Peyer's patch (tissue), 4 donors: Measurements from ENCODE around the gene TM4SF18.

Source experiments
- POLR2A ChIP-seq, 2 donors: fragments of 450-650 bp; IDR thresholded peaks; one replicate each; pipeline ENCODE4 v1.5.1; 2017; ENCODE audit warnings: antibody characterized with exemption in 2 of 2, mild to moderate bottlenecking in 2 of 2, moderate library complexity in 2 of 2
- TF ChIP-seq, protein P1 (sequence below), 6 experiments: fragments of 450-650 bp in 4 of 6; fragments of 200-600 bp in 2 of 6; sonication (generic) in 1 of 6; IDR thresholded peaks; one replicate each; pipeline ENCODE4 v1.5.1; 2017 to 2019; ENCODE audit warnings: antibody characterized with exemption in 6 of 6, mild to moderate bottlenecking in 3 of 6, moderate library complexity in 1 of 6

DNA sequence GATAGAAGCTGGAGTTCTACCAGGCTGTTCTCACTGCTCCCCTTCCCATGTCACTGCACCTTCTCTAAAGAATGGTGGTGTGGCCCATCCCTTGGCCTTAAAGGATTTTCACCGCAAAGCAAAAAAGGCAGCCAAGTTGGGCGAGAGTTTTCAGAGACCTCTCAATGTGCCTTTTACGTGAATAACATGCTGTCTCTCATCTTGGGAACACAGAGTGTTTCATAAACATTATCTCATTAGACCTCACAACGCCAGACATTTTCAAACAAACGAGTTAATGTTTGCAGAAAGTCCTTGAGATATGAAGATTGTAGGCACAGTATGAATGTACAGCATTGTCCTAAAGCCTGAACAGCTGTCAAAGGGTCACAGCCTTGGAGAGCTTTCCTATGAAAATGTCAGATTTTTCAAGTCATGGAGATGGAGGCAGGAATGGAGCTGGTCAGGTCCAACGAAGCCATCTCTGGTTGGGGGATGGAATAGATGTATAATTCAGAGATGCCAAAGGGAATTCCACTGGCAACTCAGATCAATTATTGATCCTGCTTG, 22.7 kb upstream of the TM4SF18 start:
- TF ChIP-seq, protein P1, sequence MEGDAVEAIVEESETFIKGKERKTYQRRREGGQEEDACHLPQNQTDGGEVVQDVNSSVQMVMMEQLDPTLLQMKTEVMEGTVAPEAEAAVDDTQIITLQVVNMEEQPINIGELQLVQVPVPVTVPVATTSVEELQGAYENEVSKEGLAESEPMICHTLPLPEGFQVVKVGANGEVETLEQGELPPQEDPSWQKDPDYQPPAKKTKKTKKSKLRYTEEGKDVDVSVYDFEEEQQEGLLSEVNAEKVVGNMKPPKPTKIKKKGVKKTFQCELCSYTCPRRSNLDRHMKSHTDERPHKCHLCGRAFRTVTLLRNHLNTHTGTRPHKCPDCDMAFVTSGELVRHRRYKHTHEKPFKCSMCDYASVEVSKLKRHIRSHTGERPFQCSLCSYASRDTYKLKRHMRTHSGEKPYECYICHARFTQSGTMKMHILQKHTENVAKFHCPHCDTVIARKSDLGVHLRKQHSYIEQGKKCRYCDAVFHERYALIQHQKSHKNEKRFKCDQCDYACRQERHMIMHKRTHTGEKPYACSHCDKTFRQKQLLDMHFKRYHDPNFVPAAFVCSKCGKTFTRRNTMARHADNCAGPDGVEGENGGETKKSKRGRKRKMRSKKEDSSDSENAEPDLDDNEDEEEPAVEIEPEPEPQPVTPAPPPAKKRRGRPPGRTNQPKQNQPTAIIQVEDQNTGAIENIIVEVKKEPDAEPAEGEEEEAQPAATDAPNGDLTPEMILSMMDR (IDR thresholded peaks at IDR 0.05): no peak
- no peak for TF ChIP-seq POLR2A (IDR thresholded peaks at IDR 0.05)
